Heart left ventricle (tissue), 16 donors: ENCODE results near the gene FDX2. TPM values are rescaled to one million over a fixed set of nuclear protein-coding genes. Genes with fewer than 3 reads are reported as not detected.
A peak's percentile ranks its signal among the peaks of the same experiment; 100 is the strongest.

ENCODE experiments used
- ATAC-seq, 4 donors: fragments of 200-7000 bp; cut with Tn5 transposase; one replicate each; pipeline ENCODE4 v1.9.1; 2020 to 2022; ENCODE audit warnings: moderate library complexity in 4 of 4, mild to moderate bottlenecking in 3 of 4, moderate number of reproducible peaks in 1 of 4
- DNase-seq, 5 donors: peaks; one replicate each; pipeline ENCODE4 v3.0.0-alpha.2; 2020
- H3K27ac ChIP-seq, 12 donors: fragments of 200-600 bp; sonication (generic) in 4 of 12; one replicate each; pipeline versions ENCODE4 v1.5.0 to v1.8.0; 2016 to 2022; ENCODE audit warnings: mild to moderate bottlenecking in 2 of 12
- H3K27me3 ChIP-seq, 9 donors: fragments of 200-600 bp; sonication (generic) in 2 of 9; one replicate each; pipeline versions ENCODE4 v1.5.1 to v1.8.0; 2016 to 2022; ENCODE audit warnings: mild to moderate bottlenecking in 3 of 9
- H3K36me3 ChIP-seq, 9 donors: fragments of 200-600 bp; sonication (generic) in 2 of 9; one replicate each; pipeline versions ENCODE4 v1.5.0 to v1.8.0; 2018 to 2022; ENCODE audit warnings: mild to moderate bottlenecking in 2 of 9
- H3K4me1 ChIP-seq, 12 donors: fragments of 200-600 bp; sonication (generic) in 4 of 12; one replicate each; pipeline versions ENCODE4 v1.5.0 to v1.8.0; 2016 to 2022; ENCODE audit warnings: mild to moderate bottlenecking in 3 of 12
- H3K4me3 ChIP-seq, 12 donors: fragments of 200-600 bp; sonication (generic) in 4 of 12; one replicate each; pipeline versions ENCODE4 v1.5.0 to v1.8.0; 2017 to 2022; ENCODE audit warnings: mild to moderate bottlenecking in 9 of 12, moderate library complexity in 4 of 12
- H3K9me3 ChIP-seq, 12 donors: fragments of 200-600 bp; sonication (generic) in 4 of 12; one replicate each; pipeline versions ENCODE4 v1.5.0 to v1.8.0; 2016 to 2022; ENCODE audit warnings: mild to moderate bottlenecking in 1 of 12
- CTCF ChIP-seq, 12 donors: fragments of 200-600 bp; sonication (generic) in 4 of 12; IDR thresholded peaks; one replicate each; pipeline versions ENCODE4 v1.5.0 to v1.8.0; 2018 to 2022; ENCODE audit warnings: antibody characterized with exemption in 12 of 12, mild to moderate bottlenecking in 5 of 12
- POLR2A ChIP-seq, 2 donors: fragments of 450-650 bp; IDR thresholded peaks; one replicate each; pipeline ENCODE4 v1.6.1; 2017; ENCODE audit warnings: antibody characterized with exemption in 2 of 2, mild to moderate bottlenecking in 2 of 2, moderate library complexity in 2 of 2
- WGBS, 4 donors: extraction: QIAGEN DNeasy Blood & Tissue Kit in 2 of 4; methylation state at CpG; one replicate each; pipeline versions ENCODE4 v1.1.5 to v1.1.7; 2013 to 2018; 5-methylcytosine and 5-hydroxymethylcytosine counted together
- intact Hi-C, 10 donors: fragments of 100-400 bp; cut with DNase I; formaldehyde crosslinking; loops; one replicate each; pipeline versions ENCODE4 v1.11.1 to v1.14.2; 2022
- polyA plus RNA-seq, 2 donors: library from polyadenylated mRNA; stranded (reverse); fragments of 200-250 nt; gene quantifications; one replicate each; pipeline ENCODE4 v1.2.3, GENCODE V29; 2013
- total RNA-seq, 9 donors: library from RNA; depleted of rRNA in 2 of 9; stranded (reverse); fragments of >200 nt in 2 of 9; fragmentation: NEBNext Ultra II Directional in 3 of 9; extraction: Animal tissue kit (Norgen Biotek cat#: 25700) in 3 of 9; gene quantifications; one replicate each; pipeline versions ENCODE4 v1.1.0 to v1.2.4, GENCODE V29; 2016 to 2023
- donor health status: ischemic (EF 13 %, LVEDD 7.1; RV severe dilation, severe dysfunction).
- donor health status: healthy with polysubstance abuse.
- donor health status: DM: no; HTN: yes; CAD: no.
- donor health status: DM: no; HTN: no; CAD: no.
- donor health status: ischemic (EF 25% LVEDD 6.9; RV normal size, moderate dysfunction).
- donor health status: ischemic (EF 25% LVEDD 5.7; RV mildly dilated, moderate dysfunction).
- donor health status: healthy.
- donor health status: DM: yes; HTN: yes; CAD: no.
- donor health status: ischemic (EF 35%, LVEDD 5.7; RV mildly dilated, moderate dysfunction).
- donor health status: nonischemic (EF 11% LVEDD 7.7; RV severe dilation, severe dysfunction).
- donor health status: DM: yes; HTN: yes; CAD: no.
- donor health status: PGD.
- donor health status: ischemic (EF 29% LVEDD 5.4; RV normal size, mild dysfunction).
- donor health status: nonischemic (EF 23%, LVEDD 6.1; RV moderate dilation, normal function).

Gene FDX2
- total and polyA plus RNA-seq, 11 donors, result 12.8 to 37.3 (median 18.3) TPM

- Histone ChIP-seq H3K4me1 (peaks cover 0 to 20% (median 13%) of the 10 kb centered on the region in 12 donors), H3K36me3 (peaks cover 0 to 70% (median 61%) of the 10 kb centered on the region in 9 donors), H3K4me3 (no peak overlapping the region), H3K27ac (no peak overlapping the region), H3K27me3 (no peaks in the 10 kb centered on the region), H3K9me3 (no peaks in the 10 kb centered on the region)
- DNase-seq (no peak), ATAC-seq (no peak)
- intact Hi-C loops, result loop anchor here in 2 of 10 donors (2.0 to 5.0 kb wide), 2 partner anchors 15 to 44 kb away; partner anchors contain the start of gene RAVER1 (in 1 of the 2)
- TF ChIP-seq CTCF (IDR thresholded peaks at IDR 0.05) (no peak), POLR2A (IDR thresholded peaks at IDR 0.05) (no peak)
- 93 to 96% (median 94%) methylated on average over 14 to 15 of the region's 15 CpGs for WGBS, 4 donors
These were observed 2.1 kb upstream of the FDX2 start for GRCh38 chr19:10317857-10318462.

GRCh38 chr19:10317045-10317856 is 1.4 kb upstream of the FDX2 start:
- no peak for ATAC-seq
- Histone ChIP-seq H3K27me3 (no peaks in the 10 kb centered on the region), H3K9me3 (no peaks in the 10 kb centered on the region), H3K4me1 (peaks cover 0 to 20% (median 13%) of the 10 kb centered on the region in 12 donors), H3K4me3 (no peak overlapping the region), H3K27ac (no peak overlapping the region), H3K36me3 (peaks cover 0 to 63% (median 55%) of the 10 kb centered on the region in 9 donors)
- no peak for TF ChIP-seq CTCF (IDR thresholded peaks at IDR 0.05)
- no peak for TF ChIP-seq POLR2A (IDR thresholded peaks at IDR 0.05)
- no peak for DNase-seq
- WGBS, 4 donors, result 85 to 89% (median 87%) methylated on average over 22 to 29 of the region's 29 CpGs
- intact Hi-C loops, result loop anchor here in 2 of 10 donors (2.0 to 5.0 kb wide), 2 partner anchors 16 to 45 kb away; partner anchors contain the start of gene RAVER1 (in 1 of the 2)

GRCh38 chr19:10316229-10317044 is 622 bp upstream of the FDX2 start:
- peaks cover 0 to 20% (median 13%) of the 10 kb centered on the region in 12 donors for H3K4me1 ChIP-seq
- H3K36me3 ChIP-seq, result peaks cover 0 to 55% (median 47%) of the 10 kb centered on the region in 9 donors
- WGBS, 4 donors, result 57 to 63% (median 60%) methylated on average over 14 to 19 of the region's 19 CpGs
- peak in 2 of 4 donors; percentile 17 to 29 for ATAC-seq
- H3K27ac ChIP-seq, result peak overlapping the region in 6 of 12 donors; percentile 12 to 77 (median 64)
- intact Hi-C loops, result loop anchor here in 2 of 10 donors (2.0 to 5.0 kb wide), 2 partner anchors 16 to 46 kb away; partner anchors contain the start of gene RAVER1 (in 1 of the 2)
- no peak for DNase-seq
- peak overlapping the region in 10 of 12 donors; percentile 62 to 95 (median 82) for H3K4me3 ChIP-seq
- no peaks in the 10 kb centered on the region for H3K9me3 ChIP-seq
- no peaks in the 10 kb centered on the region for H3K27me3 ChIP-seq
- TF ChIP-seq CTCF (IDR thresholded peaks at IDR 0.05) (no peak), POLR2A (IDR thresholded peaks at IDR 0.05) (no peak)
